HG03558 (cell line): ENCODE data around the gene OIP5.
"Not testable (repeated sequence)": the region's sequence is repeated elsewhere in the genome, so short reads cannot be mapped to it uniquely, and the experiment has no call there.

Source experiments
- ATAC-seq: cut with Tn5 transposase; IDR thresholded peaks from one replicate; pipeline ENCODE4 v1.9.1; 2021; ENCODE audit warnings: moderate number of reproducible peaks; ENCODE audit not compliant: unreplicated experiment; ENCODE audit errors: extremely low read depth

OIP5 gene

DNA sequence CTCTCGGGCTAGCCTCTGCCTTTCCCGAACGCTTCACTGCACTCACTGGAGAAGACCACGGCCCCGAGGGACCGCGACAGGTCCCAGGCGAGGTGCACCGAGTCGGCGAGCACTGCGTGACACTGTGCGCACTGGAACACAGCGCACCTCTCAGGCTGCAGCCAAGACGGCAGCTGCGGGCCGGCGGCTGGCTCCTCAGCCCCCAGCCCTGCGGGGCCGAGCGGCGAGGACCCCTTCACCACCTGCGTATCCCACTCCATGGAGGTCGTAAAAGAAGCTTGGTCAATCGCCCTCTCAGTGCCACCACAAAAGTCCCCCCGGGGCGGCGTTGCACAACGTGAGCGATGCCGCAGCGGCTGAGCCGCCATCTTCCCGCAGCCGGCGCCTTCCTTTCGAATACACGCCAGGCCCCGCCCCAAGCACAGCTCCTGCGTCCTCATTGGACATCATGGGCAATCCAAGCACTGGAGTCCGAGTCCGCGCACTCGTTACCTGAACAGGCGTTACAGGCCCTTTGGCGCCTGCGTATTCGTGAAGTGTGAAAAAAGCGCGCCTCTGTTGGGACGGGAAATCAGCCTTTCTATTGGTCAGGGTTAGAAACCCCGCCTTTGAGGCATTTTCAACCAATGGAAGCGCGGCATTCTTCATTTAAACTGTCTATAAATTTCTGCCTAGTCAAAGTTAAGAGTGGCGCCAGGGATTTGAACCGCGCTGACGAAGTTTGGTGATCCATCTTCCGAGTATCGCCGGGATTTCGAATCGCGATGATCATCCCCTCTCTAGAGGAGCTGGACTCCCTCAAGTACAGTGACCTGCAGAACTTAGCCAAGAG is at the start of gene OIP5, which contains the start of gene NUSAP1:
OIP5 (minus strand) TSS at position 398 of the 832 bp plus-strand sequence; CDS start at position 368, 30 bp downstream.
NUSAP1 (plus strand) TSS at position 688 of the 832 bp plus-strand sequence; CDS start at position 765, 77 bp downstream.
- ATAC-seq: peak; percentile 57

DNA sequence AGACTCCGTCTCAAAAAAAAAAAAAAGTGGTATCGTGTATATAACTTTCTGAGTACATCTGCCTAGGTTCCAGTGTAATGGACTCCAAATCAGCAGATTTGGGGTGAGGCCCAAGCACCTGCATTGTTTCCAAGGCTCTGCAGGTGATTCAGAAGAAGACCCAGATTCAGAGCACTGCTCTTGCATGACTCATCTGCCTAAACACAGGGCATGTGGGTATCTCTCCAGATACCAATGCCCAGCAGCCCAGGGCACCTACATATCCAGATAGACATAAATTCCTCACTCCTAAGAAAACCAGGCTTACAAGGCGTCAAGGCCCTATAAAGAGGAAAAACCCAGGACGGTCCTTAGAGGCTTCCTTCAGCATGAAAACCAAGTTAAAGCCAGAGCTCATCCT is 45.6 kb upstream of the OIP5 start:
- ATAC-seq: no peak

DNA sequence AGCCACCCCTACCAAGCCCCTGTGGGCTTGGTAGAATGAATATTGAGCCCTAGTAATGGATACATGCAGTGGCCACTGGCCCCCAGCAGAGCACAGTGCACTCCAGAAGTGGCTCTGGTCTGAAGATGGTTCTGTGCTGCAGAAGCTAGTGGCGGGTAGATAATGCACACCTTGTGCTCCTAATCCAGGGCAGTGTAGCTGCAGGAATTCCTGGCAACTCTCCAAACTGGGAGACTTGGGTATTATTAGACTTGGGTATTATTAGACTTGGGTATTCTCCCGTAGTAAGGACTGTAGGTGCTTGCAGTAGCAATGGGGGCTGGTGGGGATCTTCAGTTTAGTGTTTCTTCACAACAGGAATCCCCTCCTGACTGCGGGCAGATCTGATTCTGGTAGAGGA is 35.0 kb upstream of the OIP5 start:
- ATAC-seq: no peak

DNA sequence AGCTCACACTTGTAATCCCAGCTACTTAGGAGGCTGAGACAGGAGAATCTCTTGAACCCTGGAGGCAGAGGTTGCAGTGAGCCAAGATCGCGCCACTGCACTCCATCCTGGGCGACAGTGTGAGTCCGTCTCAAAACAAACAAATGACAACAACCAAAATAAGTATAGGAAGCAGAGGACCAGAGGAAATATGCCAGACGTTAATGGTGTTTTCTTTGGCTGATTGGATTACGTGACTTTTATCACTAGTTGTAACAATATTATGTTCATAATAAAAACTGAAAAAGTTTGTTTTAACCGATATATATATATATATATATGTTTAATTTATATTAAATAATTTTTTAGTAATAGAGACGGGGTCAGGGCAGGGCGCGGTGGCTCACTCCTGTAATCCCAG is 22.0 kb upstream of the OIP5 start:
- ATAC-seq: no peak

DNA sequence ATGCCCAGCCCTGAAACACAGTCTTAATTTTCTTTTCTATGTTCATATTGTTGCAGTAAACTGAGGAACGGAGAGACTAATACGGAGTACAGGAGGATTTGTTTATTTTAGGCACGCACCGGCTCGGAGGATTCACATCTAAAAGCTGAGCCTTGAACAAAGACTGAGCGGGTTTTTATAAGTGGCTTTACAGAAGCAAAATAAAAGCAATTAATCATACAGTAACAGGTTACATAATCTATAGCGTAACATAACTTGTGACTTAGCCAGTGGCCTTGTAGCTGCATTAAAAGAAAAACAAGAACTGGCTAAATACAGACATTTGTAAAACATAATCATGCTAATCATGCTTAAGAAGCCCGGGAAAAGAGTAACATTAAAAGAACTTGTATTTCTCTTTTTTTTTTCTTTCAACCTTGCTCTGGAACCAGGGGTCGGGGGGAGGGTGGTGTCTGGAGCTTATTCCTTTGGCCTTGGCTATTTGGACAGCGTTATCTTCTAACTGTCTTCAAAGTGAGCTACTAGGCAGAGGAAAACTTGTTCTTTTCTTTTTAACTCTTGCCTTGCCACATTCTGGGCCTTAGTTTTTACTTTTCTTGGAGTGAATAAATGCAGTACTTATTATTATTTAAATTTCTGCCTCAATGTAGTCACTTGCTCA is 17.8 kb upstream of the OIP5 start:
- no peak for ATAC-seq

DNA sequence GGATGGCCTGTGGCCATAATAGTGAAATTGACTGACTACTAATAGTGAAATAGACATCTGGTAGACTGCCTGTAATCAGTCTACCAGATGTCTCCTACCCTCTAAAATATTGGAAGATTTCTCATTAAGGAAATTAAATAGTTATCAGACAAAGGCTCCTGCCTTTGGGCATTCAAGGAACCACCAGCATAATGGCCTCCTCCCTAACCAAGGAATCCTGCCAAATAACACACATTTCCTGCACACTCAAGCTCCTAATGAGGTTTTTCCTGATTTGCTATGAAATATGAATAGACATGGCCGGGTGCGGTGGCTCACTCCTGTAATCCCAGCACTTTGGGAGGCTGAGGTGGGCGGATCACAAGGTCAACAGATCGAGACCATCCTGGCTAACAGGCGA is 14.8 kb upstream of the OIP5 start:
- no peak for ATAC-seq

DNA sequence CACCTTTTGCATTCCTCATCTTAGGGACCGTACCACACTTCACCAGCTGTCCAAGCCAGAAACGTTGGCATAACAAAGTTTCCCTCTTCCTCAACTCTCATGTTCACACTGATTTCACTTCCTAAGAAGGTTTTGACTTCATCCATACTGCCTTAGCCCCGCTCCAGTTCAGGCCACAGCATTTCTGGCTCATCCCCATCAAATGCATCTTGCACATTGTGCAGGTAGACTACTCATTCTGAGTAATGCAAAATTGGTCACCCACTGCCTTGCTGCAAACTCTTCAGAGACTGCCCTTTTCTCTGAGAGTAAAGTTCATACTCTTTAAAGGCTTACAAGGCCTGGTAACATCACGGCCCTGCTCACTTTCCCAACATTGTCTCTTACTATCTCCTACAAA is 9.1 kb upstream of the OIP5 start:
- ATAC-seq: no peak

DNA sequence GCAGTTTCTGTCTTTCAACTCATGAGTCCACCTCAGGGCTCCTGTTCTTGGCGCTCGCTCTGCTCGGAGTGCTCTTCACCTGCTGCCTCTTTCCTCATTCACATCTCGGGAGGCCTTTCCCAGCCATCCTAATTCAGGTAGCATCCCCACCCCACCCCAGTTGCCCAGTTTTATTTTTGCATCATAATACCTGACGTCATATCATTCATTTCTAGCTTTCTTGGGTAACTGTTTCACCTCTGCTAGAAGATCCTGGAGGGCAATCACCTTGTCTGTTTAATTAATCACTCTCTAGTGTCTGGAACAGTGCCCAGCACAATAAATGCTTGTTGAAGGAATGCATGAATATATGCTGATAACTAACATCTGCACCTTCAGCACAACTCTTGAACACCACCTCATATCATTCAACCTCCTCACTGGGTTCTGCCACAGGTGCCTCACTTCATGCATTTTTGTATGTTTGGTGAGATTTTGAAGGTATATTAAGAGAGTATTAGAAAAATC is 7.9 kb upstream of the OIP5 start:
- ATAC-seq: no peak

DNA sequence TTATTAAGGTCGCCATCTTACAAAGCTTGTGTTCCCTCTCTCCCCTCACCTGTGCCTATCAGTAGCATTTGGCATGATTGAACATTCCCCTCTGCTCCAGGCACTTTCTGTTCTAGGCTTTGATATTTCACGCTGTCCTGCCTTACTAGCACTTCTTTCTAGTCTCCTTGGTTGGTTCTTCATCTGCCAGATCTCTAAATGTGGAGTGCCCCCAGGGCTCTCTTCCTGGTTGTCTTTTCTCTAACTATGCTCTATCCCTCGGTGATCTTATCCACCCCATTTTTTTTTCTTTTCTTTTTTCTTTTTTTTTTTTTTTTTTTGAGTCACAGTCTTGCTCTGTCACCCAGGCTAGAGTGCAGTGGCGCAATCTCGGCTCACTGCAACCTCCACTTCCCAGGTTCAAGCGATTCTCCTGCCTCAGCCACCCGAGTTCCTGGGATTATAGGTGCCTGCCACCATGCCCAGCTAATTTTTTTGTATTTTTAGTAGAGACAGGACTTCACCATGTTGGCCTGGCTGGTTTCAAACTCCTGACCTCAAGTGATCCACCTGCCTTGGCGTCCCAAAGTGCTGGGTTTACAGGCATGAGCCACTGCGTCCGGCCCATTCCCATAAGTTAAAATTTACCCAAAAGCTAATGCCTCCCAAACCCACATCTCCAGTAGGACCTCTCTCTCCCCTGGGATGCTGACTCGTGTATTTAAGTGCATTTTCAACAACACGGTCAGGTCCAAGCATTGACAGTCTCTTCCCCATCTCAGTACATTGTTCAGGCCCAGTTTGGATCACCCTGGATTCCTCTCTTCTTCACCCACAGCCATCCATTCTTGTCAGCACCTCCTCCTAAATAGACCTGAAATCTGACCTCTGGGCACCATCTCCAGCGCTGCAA is 5.5 kb upstream of the OIP5 start:
- ATAC-seq: no peak

DNA sequence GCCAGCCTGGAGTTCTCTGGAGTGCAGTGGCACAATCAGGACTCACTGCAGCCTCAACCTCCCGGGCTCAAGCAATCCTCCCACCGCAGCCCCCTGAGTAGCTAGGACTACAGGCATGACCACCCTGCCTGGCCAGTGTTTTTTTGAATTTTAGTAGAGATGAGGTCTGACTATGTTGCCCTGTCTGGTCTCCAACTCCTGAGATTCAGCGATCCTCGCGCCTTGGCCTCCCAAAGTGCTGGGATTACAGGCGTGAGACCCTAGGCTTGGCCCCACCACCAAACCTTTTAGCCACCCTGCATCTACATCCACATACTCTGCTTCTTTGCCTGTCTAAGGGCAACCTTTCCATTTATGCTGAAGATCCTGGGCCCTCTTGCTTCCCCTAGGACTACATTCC is 4.7 kb upstream of the OIP5 start:
- no peak for ATAC-seq

DNA sequence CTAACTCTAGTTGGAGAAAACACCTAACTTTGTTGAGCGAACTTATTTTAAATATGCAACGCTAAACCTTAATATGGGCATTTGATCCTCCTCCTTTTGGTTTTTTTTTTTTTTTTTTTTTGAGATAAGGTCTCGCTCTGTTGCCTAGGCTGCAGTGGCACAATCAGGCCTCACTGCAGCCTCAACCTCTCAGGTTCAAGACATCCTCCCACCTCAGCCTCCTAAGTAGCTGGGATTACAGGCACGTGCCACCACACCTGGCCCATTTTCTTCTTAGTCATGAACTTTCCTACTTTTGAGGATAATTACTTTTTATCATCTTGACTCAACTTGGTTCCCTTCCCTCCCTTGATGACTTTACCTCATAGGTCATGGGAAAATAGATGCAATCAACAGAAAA is 4.2 kb upstream of the OIP5 start:
- ATAC-seq: no peak

DNA sequence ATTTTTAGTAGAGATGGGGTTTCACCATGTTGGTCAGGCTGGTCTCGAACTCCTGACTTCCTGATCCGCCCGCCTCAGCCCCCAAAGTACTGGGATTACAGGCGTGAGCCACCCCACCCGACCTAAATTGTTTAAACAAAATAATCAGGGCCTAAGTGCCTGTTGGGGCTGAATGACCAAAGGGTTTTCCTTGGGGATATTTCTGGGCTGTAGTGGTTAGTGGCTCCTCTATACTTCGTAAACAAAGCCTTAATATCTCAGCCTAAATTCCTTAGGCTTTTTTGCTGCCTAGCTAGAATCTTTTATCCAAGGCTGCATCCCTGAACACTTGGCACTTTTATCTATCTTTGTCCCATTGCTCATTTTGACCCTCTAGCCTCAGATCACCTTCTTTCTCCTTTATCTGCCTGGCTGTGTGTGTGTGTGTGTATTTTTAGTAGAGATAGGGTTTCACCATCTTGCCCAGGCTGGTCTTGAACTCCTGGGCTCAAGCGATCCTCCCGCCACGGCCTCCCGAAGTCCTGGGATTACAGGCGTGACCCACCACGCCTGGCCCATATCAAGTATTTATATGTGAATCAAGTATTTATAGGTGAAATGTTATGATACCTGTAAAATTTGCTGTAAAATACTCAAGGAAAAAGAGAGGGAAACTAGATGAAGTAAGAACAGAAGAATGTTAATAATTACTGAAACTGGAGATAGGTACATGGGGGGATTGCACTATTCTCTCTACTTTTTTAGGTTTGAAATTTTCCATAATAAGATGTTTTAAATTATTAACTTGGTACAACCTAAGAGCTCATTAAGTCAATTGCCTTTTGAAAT is 2.1 kb upstream of the OIP5 start:
- no peak for ATAC-seq

DNA sequence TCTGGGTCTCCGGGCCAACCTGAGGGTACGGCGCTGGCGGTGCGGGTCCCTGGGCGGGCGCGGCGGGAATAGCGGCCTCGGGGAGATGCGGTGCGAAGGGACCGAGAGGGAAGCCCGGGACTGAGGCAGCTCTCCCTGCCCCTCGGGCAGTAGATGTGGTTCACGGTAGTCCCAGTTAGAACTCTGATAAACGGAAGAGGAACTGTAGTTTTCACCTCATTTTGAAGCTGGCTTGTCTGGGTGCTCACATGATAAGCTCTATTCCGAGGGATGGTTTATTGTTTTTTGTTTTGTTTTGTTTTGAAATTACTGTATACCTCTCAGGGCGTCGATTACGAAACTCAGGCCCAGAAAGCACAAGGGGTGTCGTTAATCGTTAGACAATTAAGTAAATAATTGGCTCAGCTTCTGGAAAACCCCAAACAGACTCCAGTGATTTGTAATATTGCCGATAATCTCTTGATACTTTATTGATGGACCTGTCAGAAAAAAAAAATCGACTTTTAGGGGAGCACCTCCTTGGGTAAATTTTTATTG is 703 bp upstream of the OIP5 start:
- ATAC-seq: no peak

DNA sequence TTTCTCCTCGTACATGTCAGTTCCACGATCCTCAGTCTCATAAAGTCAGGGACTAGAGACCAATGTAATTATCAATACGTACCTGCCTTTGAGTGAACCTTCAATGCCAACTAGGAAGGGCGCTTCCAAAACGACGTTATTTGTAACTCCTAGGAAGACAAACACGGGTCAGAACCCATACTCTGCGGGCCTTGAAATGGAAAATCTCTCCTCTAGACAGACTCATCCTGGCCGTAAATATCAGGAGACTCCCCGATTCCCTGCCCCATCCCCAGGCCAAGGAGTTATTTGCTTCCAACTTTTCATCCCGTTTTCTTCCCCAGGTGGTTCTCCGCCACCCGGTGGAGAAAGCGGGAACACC is 578 bp downstream of the OIP5 start:
- ATAC-seq: no peak

DNA sequence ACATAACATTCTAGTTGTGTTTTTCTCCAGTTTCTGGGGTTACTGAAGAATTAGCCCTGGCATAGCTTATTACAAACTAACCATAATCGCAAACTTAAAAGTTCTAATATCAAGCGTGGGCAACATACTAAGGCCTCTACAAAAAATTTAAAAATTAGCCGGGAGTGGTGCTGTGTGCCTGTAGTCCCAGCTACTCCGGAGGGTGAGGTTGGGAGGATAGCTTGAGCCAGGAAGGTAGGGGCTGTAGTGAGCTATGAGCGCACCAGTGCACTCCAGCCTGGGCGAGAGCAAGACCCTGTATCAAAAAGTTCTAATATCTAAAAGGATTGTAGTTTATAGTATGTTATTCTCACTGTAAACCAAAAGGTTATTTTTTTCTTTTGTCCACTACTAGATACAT is 1.1 kb downstream of the OIP5 start:
- no peak for ATAC-seq

DNA sequence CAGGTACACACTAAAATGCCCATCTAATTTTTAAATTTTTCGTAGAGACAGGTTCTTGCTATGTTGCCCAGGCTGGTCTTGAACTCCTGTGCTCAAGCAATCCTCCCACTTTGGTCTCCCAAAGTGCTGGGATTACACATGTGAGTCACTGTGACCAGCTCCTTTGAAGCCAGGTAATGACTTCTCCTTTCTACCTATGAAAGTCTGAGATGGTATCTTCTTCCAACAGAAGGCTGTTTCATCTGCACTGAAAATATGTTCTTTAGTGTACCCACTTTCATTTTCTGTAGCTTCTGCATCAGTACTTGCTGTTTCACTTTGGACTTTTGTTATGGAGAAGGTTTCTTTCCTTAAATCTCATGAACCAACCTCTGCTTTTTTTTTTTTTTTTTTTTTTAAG is 8.8 kb downstream of the OIP5 start:
- ATAC-seq: no peak

DNA sequence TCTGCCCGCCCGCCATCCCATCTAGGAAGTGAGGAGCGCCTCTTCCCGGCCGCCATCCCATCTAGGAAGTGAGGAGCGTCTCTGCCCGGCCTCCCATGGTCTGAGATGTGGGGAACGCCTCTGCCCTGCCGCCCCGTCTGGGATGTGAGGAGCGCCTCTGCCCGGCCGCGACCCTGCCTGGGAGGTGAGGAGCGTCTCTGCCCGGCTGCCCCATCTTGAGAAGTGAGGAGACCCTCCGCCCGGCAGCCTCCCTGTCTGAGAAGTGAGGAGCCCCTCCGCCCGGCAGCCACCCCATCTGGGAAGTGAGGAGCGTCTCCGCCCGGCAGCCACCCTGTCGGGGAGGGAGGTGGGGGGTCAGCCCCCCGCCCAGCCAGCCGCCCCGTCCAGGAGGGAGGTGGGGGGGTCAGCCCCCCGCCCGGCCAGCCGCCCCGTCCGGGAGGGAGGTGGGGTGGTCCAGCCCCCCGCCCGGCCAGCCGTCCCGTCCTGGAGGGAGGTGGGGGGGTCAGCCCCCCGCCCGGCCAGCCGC is 11.5 kb downstream of the OIP5 start:
- not testable (repeated sequence) for ATAC-seq

DNA sequence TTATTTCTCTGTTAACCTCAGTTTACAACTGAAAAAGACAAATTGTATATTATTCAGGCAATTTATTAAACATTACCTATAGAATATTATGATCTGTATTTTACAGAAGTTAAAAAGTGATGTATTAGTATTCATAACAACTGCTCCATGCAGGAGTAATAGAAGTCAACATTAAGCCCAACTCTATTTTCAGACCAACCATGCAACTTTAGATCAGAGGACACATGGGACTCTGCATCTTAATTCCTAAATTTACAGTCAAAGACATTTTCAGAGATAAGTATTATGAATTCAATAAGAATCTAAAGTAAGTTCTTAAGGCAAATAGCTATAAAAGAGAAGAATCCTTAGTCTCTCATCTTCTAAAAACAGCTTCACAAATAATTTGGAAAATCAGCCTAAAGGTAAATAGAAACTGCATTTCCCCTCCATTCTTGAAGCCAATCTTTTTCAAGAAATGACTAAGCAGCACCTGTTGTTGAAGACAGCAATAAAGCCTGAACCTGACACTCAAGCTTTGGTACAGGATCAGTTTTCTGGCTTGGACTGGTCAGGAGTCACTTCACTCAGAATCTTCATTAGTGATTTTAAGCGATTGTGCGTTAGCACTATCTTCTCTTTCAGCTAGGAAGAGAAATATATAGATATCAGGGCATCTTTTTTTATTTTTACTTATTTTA is 23.0 kb downstream of the OIP5 start:
- no peak for ATAC-seq

DNA sequence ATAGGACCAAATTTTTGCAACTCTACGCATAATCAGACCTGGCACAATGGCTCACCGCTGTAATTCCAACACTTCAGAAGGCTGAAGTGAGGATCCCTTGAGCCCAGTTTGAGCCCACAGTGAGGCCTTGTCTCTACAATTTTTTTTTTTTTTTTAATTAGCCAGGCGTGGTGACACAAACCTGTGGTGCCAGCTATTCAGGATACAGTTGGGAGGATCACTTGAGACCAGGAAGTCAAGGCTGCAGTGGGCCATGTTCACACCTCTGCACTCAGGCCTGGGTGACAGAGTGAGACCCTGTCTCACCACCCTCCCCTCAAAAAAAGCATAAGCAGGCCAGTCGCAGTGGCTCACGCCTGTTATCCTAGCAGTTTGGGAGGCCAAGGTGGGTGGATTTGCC is 24.7 kb downstream of the OIP5 start:
- no peak for ATAC-seq
